Keratinocyte (primary cell): Measurements from ENCODE around the gene LIN7A. TPM values are rescaled to one million over a fixed set of nuclear protein-coding genes. Genes with fewer than 3 reads are reported as not detected.

Source experiments
- DNase-seq: peaks from one replicate; pipeline ENCODE4 v3.0.0-alpha.2; 2011; ENCODE audit warnings: low read depth, missing footprints, low spot score
- FAIRE-seq: peaks from 2 replicates; lab custom pipeline; 2011; peaks lifted over from hg19 to GRCh38; lab: Jason Lieb, UNC
- H2AFZ ChIP-seq: 2 replicates; pipeline ENCODE4 v1.6.0; 2012; ENCODE audit warnings: low read length, control low read depth, inconsistent platforms; ENCODE audit not compliant: control insufficient read depth
- H3K27ac ChIP-seq: 2 replicates; pipeline ENCODE4 v1.5.1; 2011; ENCODE audit warnings: low read length; ENCODE audit not compliant: control insufficient read depth, insufficient read depth
- H3K27me3 ChIP-seq: 3 replicates; pipeline ENCODE4 v1.6.0; 2011; ENCODE audit warnings: low read length; ENCODE audit not compliant: control insufficient read depth, insufficient read depth; ENCODE audit errors: extremely low read depth
- H3K36me3 ChIP-seq, 2 experiments: 2 replicates in 1 of 2; 3 replicates in 1 of 2; pipeline ENCODE4 v1.5.1; 2011; ENCODE audit warnings: low read length in 2 of 2, mild to moderate bottlenecking in 1 of 2; ENCODE audit not compliant: control insufficient read depth in 2 of 2, insufficient read depth in 2 of 2; ENCODE audit errors: extremely low read depth in 1 of 2
- H3K4me1 ChIP-seq: 3 replicates; pipeline ENCODE4 v1.5.1; 2011; ENCODE audit warnings: low read length; ENCODE audit not compliant: control insufficient read depth, insufficient read depth; ENCODE audit errors: extremely low read depth
- H3K4me2 ChIP-seq: 3 replicates; pipeline ENCODE4 v1.6.0; 2011; ENCODE audit warnings: low read depth, low read length; ENCODE audit not compliant: control insufficient read depth, insufficient read depth; ENCODE audit errors: extremely low read depth
- H3K4me3 ChIP-seq, 3 experiments: fragments of 200-600 bp in 1 of 3; sonication (generic) in 1 of 3; 2 replicates in 2 of 3; 3 replicates in 1 of 3; pipeline ENCODE4 v1.5.1; 2011 to 2016; ENCODE audit warnings: low read length in 3 of 3, mild to moderate bottlenecking in 3 of 3, control low read depth in 2 of 3, inconsistent platforms in 1 of 3, low read depth in 1 of 3, mixed read lengths in 1 of 3, mixed run types in 1 of 3, moderate library complexity in 1 of 3; ENCODE audit not compliant: control insufficient read depth in 2 of 3, insufficient read depth in 2 of 3; ENCODE audit errors: extremely low read depth in 1 of 3
- H3K79me2 ChIP-seq: 2 replicates; pipeline ENCODE4 v1.6.0; 2012; ENCODE audit warnings: low read length; ENCODE audit not compliant: control insufficient read depth, insufficient read depth
- H3K9ac ChIP-seq: 3 replicates; pipeline ENCODE4 v1.6.0; 2011; ENCODE audit warnings: low read length; ENCODE audit not compliant: control insufficient read depth, insufficient read depth; ENCODE audit errors: extremely low read depth
- H3K9me1 ChIP-seq: 3 replicates; pipeline ENCODE4 v1.6.0; 2011; ENCODE audit warnings: low read length; ENCODE audit not compliant: control insufficient read depth, insufficient read depth; ENCODE audit errors: extremely low read depth
- H3K9me3 ChIP-seq: 2 replicates; pipeline ENCODE4 v1.5.1; 2012; ENCODE audit warnings: low read depth, low read length; ENCODE audit not compliant: control insufficient read depth
- H4K20me1 ChIP-seq: 3 replicates; pipeline ENCODE4 v1.6.0; 2011; ENCODE audit warnings: low read length; ENCODE audit not compliant: control insufficient read depth, insufficient read depth; ENCODE audit errors: extremely low read depth
- CTCF ChIP-seq, 3 experiments: IDR thresholded peaks in 1 of 3; conservative IDR thresholded peaks in 1 of 3; optimal IDR thresholded peaks in 1 of 3; 2 replicates in 2 of 3; 3 replicates in 1 of 3; pipeline versions ENCODE3 to v1.5.1; 2011; ENCODE audit warnings: low read length in 3 of 3, mild to moderate bottlenecking in 3 of 3, moderate library complexity in 2 of 3, control low read depth in 1 of 3, inconsistent platforms in 1 of 3; ENCODE audit not compliant: insufficient read depth in 2 of 3; ENCODE audit errors: extremely low read depth in 1 of 3
- EZH2 ChIP-seq: IDR thresholded peaks from one replicate; pipeline ENCODE4 v1.6.1; 2012; ENCODE audit warnings: inconsistent platforms, mild to moderate bottlenecking, low read length, moderate library complexity
- dilution Hi-C: fragments of 300-500 bp; cut with MboI; formaldehyde crosslinking; loops from one replicate; pipeline ENCODE4 v1.7.0; 2020; ENCODE audit warnings: low sequenced_read_pairs; ENCODE audit not compliant: extremely low pct_ligation_motif_present
- polyA plus RNA-seq, 5 experiments: library from polyadenylated mRNA; depleted of rRNA in 3 of 5; stranded (reverse) in 3 of 5; stranded (forward) in 1 of 5; unstranded in 1 of 5; fragments of >200 nt; gene quantifications; 1 replicate in 1 of 5; 2 replicates in 3 of 5; 3 replicates in 1 of 5; pipeline versions ENCODE4 v1.2.1 to v1.2.3, GENCODE V29; 2011 to 2012; ENCODE audit warnings: missing spikeins in 2 of 5, low read depth in 1 of 5, low replicate concordance in 1 of 5

Gene LIN7A
- polyA plus RNA-seq, 1 donor (not counting 4 experiments of a cell fraction or from before 2014, with no cell fraction given) = not detected

- Histone ChIP-seq H3K9me1 (no peaks in the 10 kb centered on the region), H3K9ac (no peak overlapping the region), H3K4me2 (no peak overlapping the region), H3K9me3 (no peaks in the 10 kb centered on the region), H3K27ac (no peak overlapping the region), H3K4me3 (no peak overlapping the region), H3K36me3 (no peaks in the 10 kb centered on the region), H3K79me2 (no peaks in the 10 kb centered on the region), H3K4me1 (no peaks in the 10 kb centered on the region), H4K20me1 (no peaks in the 10 kb centered on the region), H3K27me3 (no peaks in the 10 kb centered on the region), H2AFZ (no peak overlapping the region)
- FAIRE-seq (no peak), DNase-seq (no peak)
- TF ChIP-seq CTCF (optimal IDR thresholded peaks at IDR 0.05 in 1 of 3, IDR thresholded peaks at IDR 0.05 in 1 of 3, conservative IDR thresholded peaks at IDR 0.05 in 1 of 3; ENCODE audit: extremely low read depth in 1 of 3, insufficient read depth in 2 of 3, low read length in 3 of 3) = no peak
- dilution Hi-C loops = no loop called here
Observed at GRCh38 chr12:80868576-80868975, 69.2 kb downstream of the LIN7A start.

- Histone ChIP-seq H3K9me3 (no peaks in the 10 kb centered on the region), H3K4me3 (no peak overlapping the region), H3K27me3 (no peaks in the 10 kb centered on the region), H3K36me3 (no peaks in the 10 kb centered on the region), H3K4me1 (no peaks in the 10 kb centered on the region), H3K4me2 (no peak overlapping the region), H4K20me1 (no peaks in the 10 kb centered on the region), H2AFZ (no peak overlapping the region), H3K27ac (no peak overlapping the region), H3K9ac (no peak overlapping the region), H3K79me2 (no peaks in the 10 kb centered on the region), H3K9me1 (no peaks in the 10 kb centered on the region)
- DNase-seq (no peak), FAIRE-seq (no peak)
- dilution Hi-C loops = no loop called here
- no peak for TF ChIP-seq CTCF (optimal IDR thresholded peaks at IDR 0.05 in 1 of 3, IDR thresholded peaks at IDR 0.05 in 1 of 3, conservative IDR thresholded peaks at IDR 0.05 in 1 of 3; ENCODE audit: extremely low read depth in 1 of 3, insufficient read depth in 2 of 3, low read length in 3 of 3)
- no peak for TF ChIP-seq EZH2
Observed at GRCh38 chr12:80867941-80868340, 69.8 kb downstream of the LIN7A start.
